Stimulated activated CD8-positive, alpha-beta memory T cell treated with anti-CD3 and anti-CD28 coated beads, Interleukin-2, amount 100 ng/mL, for 1 hour (primary cell): Measurements from ENCODE around the gene PFDN4.
A peak's percentile ranks its signal among the peaks of the same experiment; 100 is the strongest.

Source experiments
- DNase-seq, 2 donors: peaks; one replicate each; pipeline ENCODE4 v3.0.0-alpha.2; 2020; ENCODE audit warnings: low read depth in 2 of 2

The PFDN4 gene

DNA sequence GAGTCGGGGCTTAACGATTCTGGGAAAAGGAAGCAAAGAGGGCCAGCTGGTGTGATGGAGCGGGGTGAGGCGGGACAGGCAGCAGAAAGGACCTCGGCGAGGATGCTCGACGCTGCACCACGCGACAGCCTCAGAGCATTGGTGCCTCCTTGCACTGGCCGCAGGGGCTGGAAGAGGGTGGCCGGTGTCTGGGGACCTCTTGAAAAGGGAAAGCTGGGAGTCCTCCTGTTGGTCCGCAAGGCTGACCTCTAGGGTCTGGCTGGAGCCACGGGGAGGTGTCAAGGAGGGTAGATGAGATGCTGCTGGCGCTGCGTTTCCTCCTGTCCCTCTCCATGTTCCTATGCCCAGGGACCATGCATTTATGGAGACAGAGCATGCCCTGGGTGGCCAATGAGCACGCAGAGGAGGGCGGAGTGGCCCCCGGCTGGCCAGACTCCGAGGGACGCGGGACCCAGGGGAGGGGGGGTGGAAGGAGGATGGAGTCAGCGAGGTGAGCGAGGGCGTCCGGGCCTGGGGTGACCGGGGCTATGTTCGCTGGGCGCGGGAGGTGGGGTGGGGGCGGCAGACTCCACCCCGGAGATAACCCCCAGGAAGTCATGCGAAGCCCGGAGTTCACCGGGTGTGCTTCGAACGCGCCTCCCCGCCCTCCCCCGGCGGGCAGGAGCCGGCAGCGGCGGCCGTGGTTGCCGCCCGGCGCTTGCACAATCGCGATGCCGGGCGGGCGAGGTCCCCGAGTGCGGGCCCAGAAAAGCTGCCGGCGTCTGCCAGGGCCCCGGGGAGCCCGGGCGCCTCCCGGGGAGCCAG, 34.0 kb upstream of the PFDN4 start, which contains the start of gene CYP24A1:
CYP24A1 (minus strand) TSS at position 334 of the 804 bp plus-strand sequence. CDS start 407 bp downstream, outside the sequence.
- no peak for DNase-seq

GRCh38 chr20:54174457-54175175, 33.3 kb upstream of the PFDN4 start:
- no peak for DNase-seq

DNA sequence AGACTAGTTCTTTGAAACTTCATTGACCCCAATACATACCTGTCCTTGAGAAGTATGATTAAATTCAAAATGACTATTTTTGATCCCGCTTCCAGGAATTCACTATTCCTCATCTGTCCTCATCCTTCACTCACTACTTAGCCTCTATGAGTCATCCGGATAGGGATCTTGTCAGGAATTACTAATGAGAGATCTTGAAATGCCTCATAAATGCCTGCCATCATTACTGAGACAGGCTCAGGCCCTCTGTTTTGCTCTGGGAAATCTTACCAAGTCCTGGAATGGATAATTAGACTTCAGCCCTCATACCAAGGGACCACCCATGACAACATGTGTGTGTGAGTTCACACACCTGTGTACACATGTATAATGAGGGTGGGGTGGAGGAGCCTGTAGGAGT, 31.3 kb upstream of the PFDN4 start:
- DNase-seq, result no peak

- no peak for DNase-seq
Observed at GRCh38 chr20:54177378-54177777, 30.5 kb upstream of the PFDN4 start.

DNA sequence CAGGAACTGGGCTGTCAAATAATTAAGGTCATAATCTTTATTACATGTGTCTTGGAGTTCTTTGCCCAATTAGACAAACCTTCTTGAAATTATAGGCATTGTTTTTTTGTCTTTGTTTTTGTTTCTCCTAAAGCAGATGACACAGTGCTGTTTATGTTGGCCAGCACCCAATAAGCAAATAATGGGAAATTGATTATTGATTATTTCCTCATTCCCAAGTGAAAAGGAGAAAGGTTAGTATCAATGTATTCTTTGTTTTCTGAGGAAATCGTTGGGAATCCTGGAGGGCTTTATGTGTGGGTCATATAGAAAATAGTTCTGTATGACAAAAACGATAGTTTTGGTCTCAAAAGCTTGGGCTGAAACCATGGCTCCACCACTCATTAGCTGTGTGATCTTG, 29.6 kb upstream of the PFDN4 start:
- no peak for DNase-seq

DNA sequence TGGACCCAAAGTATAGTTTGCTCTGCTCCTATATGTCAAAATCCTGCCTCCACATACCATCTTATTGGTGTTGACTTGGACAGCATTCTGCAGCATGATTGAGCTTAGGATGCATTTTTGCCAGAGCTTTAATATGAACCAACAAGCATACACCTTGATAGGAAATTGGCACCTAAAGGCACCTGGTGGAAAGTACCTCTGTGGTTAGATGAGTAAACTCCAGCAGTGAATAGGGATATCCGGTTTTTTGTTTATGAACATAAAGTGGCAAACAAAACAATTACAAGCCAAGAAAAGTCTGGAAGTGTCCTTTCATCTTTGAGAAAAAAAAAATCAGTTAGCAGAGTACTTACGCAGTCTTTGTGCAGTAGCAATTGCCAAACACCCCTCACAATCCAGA, 27.9 kb upstream of the PFDN4 start:
- DNase-seq, result no peak

DNA sequence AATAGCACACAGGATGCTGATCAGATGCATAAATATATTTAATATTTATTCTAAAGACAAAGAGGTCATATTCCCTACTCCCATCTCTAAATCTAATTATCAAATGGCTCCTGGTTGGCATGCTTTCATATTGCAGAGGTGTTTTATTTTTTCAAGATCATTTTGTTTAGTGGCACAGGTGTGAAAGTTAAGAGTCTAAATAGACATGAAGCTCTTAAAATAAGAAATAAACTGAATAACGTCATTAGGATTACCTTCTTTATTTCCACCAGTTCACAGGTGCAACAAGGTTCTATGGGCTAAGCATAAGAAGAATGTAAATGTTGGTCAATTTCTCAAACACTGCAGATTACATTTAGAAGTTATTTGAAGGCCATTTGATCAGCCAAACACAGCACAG, 27.0 kb upstream of the PFDN4 start:
- no peak for DNase-seq

- DNase-seq, result no peak
Observed at GRCh38 chr20:54184071-54184470, 23.8 kb upstream of the PFDN4 start.

- no peak for DNase-seq
Observed at GRCh38 chr20:54184904-54185626, 22.8 kb upstream of the PFDN4 start.

GRCh38 chr20:54188132-54188849, 19.6 kb upstream of the PFDN4 start:
- DNase-seq, result no peak

GRCh38 chr20:54189630-54190029, 18.3 kb upstream of the PFDN4 start:
- DNase-seq, result no peak

- DNase-seq, result no peak
Observed at GRCh38 chr20:54190217-54190616, 17.7 kb upstream of the PFDN4 start.

DNA sequence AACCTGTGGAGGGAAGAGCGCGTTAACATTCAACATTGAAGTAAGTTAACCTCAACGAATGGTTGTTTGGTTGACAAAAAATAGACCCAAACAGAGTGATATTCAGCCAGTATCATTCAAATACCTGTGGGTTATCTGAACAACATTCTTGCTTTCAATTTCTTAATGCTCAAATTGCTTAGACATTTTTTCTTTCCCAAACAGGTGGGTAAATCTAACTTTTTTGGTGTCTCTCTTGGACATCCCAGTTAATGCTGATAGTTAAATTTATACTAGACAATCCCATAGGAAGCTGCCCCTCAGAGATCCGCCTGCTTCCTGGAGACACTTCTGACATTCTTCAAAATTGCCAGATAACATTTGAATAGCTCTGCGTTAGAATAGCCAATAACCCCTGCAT, 14.1 kb upstream of the PFDN4 start:
- no peak for DNase-seq

DNA sequence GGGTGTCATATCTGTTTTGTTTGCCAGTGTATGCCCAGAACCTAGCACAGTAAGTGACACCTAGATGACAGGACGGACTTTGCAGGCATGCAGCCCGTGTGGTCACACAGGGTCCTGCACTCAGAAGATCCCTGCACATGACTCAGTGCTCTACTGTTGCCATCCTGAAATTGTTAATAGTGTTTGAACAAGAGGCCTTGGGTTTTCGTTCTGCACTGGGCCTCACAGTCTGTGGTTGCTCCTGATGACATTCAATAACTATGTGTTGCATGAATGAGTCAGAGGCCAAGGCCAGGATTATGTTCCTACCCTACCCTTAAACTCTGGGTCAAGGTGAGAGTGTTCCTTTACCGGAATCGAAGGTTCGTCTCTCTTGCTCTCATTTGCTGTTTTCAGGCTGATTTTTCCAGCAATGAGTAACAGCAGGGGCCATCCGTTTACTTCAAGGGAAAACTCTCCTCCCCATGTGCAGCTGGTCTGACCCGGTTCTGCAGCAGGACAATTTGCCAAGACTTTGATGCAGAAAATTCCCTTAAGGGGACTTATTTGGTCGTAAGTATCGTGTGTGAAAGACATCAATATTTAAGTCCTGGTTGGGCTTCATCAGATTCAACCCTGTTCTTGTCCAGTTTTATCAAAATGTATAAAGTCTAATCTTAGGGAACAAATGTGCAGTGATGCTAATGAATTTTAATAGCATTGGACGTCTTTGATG, 13.0 kb upstream of the PFDN4 start:
- no peak for DNase-seq

GRCh38 chr20:54195483-54196472, 12.1 kb upstream of the PFDN4 start:
- DNase-seq, result no peak

GRCh38 chr20:54197621-54198604, 10.0 kb upstream of the PFDN4 start:
- no peak for DNase-seq

DNA sequence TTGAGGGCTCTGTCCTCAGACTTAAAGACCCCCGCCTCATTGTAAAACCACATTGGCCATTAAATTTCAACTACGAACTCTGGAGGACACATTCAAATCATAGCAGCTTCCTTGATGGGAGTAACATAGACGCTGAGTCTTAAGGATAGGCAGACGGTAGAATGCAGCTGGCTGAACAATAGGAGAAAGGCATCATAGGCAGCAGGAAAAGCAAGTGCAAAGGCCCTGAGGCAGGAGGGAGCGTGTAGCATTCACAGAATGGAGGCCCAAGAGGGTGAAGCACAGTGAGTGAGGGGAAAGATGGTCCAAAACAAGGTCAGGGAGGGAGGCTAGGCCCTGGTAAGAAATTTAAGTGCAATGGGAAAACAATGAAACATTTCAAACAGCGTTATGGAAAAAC, 8.6 kb upstream of the PFDN4 start:
- no peak for DNase-seq

GRCh38 chr20:54199721-54200176, 8.1 kb upstream of the PFDN4 start:
- DNase-seq, result peak; percentile 47 to 57
